IPS-NIHi7 (cell line): ENCODE data around the gene DLX3.

Source experiments
- DNase-seq: peaks from one replicate; pipeline ENCODE4 v3.0.0; 2012; ENCODE audit warnings: mixed read lengths; ENCODE audit errors: extremely low spot score

The DLX3 gene

DNA sequence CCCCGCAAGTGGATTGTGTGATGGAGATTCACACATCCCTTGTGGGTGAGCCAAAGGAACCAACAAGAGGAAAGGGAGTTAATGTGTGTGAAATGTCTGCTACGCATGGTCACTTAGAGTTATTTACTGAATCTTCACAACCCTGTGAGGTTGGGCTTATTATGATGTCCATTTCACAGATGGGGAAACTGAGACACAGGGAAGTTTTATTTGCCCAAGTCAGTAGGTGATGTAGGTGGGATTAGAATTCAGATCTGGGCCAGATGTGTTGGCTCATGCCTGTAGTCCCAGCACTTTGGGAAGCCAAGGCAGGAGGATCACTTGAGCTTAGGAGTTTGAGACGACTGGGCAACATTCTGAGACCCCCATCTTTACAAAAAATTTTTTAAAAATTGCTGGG, 37.7 kb downstream of the DLX3 start:
- no peak for DNase-seq

- DNase-seq: no peak
Observed at GRCh38 chr17:49956780-49957179, 38.2 kb downstream of the DLX3 start.

DNA sequence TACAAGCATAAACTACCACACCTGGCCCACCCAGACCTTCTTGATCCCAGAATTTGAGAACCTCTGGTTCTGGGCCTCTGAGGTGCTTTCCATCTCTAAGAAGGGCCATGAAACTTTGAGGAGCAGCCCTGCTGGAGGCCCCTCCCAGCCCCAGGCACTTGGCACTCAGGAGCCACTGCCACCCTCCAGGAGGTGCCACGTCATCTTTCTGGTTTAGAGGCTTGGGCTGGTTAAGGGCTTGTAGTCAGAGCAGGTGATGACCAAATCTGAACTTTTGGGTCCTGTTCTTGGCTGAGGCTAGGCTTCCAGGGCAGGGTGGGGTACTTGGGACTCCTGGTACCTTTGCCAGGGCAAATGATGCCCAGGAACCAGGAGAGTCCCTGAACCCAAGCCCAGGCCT, 39.9 kb downstream of the DLX3 start:
- DNase-seq: no peak

GRCh38 chr17:49952912-49953497, 42.0 kb downstream of the DLX3 start:
- no peak for DNase-seq

GRCh38 chr17:49952209-49952911, 42.7 kb downstream of the DLX3 start:
- DNase-seq: peak; percentile 92

- no peak for DNase-seq
Observed at GRCh38 chr17:49951362-49952082, 43.5 kb downstream of the DLX3 start.

DNA sequence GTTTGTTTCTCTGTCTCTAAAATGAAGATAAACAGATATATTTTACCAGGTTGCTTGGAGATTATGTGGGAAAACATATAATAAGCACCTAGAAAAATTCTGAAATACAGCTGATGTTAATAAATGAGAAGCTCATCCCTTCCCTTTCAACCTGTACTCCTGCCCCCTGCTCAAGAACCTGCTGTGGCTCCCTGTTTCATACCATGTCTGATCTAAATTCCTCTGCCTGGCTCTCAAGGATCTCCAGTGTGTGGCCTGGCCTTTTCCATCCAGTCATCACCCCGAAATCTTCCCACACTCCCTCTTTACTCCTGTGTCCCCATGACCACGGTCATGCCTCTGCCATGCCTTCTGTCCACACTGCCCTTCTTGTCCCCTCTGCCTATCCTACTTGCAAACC, 45.4 kb downstream of the DLX3 start:
- DNase-seq: no peak

DNA sequence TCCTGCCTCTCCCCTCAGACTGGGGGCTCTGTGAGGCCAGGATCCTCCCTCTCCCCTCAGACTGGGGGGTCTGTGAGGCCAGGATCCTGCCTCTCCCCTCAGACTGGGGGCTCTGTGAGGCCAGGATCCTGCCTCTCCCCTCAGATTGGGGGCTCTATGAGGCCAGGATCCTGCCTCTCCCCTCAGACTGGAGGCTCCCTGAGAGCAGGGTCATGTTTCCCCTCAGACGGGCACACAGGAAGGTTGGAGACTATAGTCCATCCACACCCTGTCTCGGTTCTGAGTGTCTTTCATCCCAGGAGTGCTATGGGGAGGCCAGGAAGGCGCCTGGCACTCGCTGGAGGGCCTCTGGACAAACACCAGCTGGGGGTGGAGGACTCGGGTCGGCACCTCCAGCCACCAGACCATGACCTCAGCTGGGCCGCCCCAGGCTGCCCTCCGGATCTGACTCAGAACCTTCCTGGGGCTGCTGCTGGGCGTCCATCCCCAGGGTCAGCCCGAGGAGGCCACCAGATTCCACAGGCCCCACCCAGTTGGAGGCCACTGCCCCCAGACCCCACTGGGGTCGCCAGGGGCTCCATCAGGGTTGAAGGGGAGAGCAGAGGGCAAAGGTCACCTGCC, 48.0 kb downstream of the DLX3 start:
- DNase-seq: no peak

DNA sequence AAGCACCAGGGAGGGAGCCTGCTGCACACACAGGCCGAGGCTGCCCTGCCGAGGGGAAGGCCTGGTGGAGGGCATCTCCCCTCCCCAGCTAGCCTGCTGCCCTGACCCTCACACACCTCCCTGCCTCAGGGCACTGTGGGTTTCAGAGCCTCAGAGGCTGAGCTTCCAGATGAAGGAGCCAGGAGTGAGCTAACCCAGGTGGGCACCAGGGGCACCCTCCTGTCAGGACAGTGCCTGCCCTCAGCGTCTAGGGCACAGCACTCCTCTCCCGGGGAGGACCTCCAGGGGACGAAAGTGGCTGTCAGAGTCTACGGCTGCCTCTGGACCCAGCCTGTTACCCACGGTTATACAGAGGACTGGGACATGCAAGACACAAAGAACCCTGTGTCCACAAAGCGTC, 48.8 kb downstream of the DLX3 start:
- no peak for DNase-seq

DNA sequence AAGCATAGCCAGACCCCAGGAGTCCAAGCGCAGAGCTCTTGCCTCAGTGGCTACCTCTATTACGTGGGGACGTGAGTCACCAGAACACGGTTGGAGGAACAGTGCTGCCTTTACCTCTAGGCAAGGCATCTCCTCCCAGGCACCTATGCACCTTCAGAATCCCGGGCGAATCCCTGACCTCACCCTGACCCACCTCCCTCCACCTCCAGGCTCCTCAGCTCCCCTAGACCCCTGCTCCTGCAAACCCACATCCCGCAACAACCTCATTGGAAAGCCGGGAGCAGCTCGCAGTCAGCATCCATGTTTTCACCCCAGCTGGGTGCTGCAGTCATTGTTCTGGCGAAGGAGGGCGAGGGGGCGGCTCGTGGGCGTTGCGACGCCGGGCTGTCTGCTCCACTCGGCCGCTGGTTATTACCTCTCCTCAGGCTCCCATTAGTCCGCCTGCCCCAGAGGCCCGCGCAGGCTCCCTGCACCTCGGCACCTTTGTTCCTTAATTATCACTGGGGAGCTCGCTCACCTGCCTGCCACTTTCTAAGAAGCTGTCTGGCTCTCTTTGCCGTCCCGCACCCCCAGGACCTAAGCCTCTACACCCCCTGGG, 50.7 kb downstream of the DLX3 start:
- DNase-seq: peak; percentile 63

DNA sequence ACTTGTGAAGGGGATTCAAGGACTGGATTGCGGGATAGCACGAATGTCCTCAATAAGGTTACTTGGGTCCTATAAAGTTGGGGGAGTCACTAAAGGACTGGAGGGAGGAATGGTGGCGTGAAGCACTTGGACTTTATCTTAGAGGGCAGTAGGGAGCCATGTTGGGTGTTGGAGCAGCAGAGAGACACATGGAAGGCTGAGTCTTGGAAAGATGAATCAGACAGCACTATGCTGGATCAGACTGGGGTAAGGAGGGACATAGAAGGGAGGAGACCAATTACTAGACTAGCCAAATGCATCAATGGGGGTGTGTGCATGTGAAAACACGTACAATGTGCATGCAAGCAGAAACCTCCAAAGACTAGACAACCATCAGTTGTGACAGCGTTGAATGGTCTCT, 52.1 kb downstream of the DLX3 start:
- DNase-seq: no peak

- DNase-seq: no peak
Observed at GRCh38 chr17:49941427-49941826, 53.6 kb downstream of the DLX3 start.
